Stimulated activated CD8-positive, alpha-beta memory T cell treated with anti-CD3 and anti-CD28 coated beads, Interleukin-7, amount 100 ng/mL, for 48 hours (primary cell): ENCODE results near the gene EXOC3L4.
"Not testable (repeated sequence)": the region's sequence is repeated elsewhere in the genome, so short reads cannot be mapped to it uniquely, and the experiment has no call there.

ENCODE experiments used
- DNase-seq, 2 donors: peaks; one replicate each; pipeline ENCODE4 v3.0.0-alpha.2; 2020; ENCODE audit warnings: low read depth in 1 of 2; ENCODE audit errors: extremely low read depth in 1 of 2

The EXOC3L4 gene

GRCh38 chr14:103094406-103095209 is at the start of gene EXOC3L4:
Gene EXOC3L4, plus strand, starts transcription at chr14:103094725. Its CDS starts 5,495 bp downstream, at chr14:103100220.
- no peak for DNase-seq

- no peak for DNase-seq
These were observed 49.1 kb upstream of the EXOC3L4 start for GRCh38 chr14:103045371-103045869.

GRCh38 chr14:103047453-103047852 is 47.1 kb upstream of the EXOC3L4 start:
- not testable (repeated sequence) for DNase-seq

DNA sequence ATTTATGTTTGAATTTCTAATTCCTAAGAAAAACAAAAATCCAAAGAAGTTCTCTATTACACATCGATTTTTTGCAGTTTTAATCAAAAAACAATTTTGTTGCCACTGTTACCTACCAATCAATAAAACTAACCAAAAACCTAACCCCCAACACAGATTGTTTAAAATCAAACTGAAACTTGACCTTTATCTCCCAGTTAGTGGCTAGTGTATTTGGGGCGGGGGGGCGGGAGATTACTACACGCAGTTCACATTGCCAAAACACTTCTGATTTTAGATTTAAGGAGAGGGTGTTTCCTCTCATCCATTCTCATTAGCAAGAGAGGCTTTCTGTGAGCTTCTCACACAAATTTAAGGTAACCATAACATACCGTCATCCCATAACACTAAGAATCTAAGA is 43.6 kb upstream of the EXOC3L4 start:
- no peak for DNase-seq

- no peak for DNase-seq
These were observed 42.1 kb upstream of the EXOC3L4 start for GRCh38 chr14:103052407-103052806.

- DNase-seq: no peak
These were observed 38.8 kb upstream of the EXOC3L4 start for GRCh38 chr14:103055695-103056094.

DNA sequence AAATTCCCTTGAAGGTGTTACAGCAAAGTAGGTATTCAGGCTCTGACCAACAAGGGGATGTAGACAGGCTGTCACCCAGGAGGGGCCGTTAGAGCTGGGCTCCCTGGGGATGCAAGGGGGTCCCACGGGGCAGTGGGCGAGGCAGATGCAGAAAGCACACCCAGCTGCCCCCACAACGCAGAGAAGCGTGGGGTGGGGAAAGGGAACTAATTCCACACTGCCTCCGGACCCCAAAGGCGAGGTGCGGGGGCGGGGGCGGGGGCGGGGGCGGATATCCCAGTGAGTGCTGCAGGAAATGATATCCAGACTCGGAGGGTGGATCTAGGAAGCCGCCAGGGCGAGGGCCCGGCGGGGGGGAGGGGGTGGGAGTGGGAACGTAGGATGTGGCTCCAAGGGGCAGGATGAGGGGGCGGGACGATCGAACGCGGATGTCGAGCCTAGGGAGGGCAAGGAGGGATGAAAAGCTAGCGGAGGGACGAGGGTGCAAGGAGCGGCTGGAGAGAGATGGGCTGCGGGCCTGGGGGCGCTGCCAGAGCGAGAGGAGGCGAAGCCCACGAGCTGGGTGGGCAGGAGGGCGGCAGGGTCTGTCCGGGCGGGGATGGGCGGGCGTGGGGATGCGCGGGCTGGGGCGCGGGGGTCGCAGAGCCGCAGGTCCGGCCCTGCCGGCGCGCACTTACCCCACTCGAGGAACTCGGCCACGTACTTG is 38.0 kb upstream of the EXOC3L4 start:
- DNase-seq: no peak

DNA sequence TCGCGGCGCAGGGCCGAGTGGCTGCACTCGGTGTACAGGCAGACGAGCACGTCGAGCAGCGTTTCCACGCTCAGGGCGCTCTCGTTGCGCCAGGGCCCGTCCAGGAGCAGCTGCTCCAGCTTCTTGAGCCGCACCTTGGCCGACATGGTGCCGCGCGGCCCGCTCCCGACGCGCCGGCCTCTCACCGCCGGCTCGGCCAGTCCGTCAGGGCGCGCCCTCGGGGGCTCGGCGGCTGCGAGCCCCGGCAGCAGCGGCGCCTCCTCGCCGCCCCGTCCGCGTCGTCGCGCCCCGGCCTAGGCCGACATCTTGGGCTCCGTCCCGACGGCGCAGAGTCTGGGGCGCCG is 37.5 kb upstream of the EXOC3L4 start:
- DNase-seq: no peak

DNA sequence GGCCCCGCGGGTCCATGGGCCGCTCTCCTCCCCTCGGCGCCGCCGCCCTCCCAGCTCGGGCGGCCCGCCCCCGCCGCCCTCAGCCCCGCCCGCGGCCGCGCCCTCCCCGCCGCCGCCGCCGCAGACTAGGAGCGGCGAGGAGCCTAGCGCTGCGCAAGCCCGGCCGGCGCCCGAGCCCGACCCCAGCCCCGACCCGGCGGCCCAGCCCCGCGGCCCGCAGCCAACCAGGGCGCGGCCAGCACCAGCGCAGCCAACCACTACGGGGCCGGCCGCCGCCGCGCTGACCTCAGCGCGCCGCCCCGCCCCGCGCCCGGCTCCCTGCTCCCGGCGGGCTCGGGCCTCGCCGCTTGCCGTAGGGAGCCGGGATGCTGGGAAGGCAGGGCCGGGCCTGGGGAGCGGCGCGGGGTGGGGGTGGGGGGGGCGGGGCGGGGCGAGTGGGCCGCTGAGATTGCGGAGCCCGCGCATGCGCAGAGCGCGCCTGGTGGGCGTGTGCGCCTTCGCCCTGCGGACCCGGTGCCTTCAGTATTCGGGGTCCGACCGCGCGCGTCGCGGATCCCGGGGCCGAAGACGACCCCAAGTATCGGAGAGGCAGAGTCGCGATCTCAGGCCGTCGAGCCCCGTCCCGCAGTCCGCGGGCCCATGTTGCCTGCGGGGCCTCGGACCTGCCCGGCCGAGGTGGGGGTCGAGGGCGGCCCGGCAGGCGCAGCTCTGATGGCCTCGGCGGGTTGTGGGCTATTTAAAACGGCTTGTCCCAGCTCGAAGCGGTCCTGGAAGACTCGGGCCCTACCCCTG is 37.0 kb upstream of the EXOC3L4 start, which contains the start of gene CDC42BPB:
Gene CDC42BPB, minus strand, starts transcription at position 178 of the 792 bp plus-strand sequence. CDS start 376 bp downstream, outside the sequence.
- peak in 1 of 2 donors; percentile 30 for DNase-seq

DNA sequence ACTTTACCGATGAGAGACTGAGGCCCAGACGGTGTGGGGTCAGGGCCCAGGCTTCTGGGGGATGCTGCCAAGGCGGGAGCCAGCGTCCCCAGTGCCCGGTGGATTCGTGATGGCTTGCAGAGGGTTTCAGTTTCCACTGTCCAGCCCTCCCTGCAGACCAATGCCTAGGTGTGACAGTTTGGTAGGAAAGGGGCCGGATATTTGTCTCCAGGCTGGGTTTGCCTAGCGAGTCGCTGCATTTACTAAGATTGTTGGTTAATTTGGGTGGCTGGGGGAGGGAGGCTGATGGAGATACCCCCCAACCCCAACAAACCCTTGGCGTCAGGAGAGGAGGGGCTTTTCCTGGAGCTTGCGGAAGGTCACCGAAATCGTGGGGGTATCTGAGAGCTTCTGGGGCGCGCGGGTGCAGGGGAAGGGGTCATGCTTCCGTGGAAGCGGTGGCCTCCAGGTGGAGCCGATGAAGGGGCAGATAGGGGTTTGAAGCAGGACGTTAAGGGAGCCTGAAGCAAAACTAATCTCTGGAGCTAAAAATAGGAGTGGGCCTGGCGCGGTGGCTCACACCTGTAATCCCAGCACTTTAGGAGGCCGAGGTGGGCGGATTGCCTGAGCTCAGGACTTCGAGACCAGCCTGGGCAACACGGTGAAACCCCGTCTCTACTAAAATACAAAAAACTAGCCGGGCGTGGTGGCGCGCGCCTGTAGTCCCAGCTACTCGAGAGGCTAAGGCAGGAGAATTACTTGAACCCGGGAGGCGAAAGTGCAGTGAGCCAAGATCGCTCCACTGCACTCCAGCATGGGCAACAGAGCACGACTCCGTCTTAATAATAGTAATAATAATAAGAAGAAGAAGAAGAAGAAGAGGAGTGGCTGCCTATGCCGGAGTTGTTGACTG is 36.1 kb upstream of the EXOC3L4 start:
- DNase-seq: no peak

- no peak for DNase-seq
These were observed 35.0 kb upstream of the EXOC3L4 start for GRCh38 chr14:103059556-103059955.

DNA sequence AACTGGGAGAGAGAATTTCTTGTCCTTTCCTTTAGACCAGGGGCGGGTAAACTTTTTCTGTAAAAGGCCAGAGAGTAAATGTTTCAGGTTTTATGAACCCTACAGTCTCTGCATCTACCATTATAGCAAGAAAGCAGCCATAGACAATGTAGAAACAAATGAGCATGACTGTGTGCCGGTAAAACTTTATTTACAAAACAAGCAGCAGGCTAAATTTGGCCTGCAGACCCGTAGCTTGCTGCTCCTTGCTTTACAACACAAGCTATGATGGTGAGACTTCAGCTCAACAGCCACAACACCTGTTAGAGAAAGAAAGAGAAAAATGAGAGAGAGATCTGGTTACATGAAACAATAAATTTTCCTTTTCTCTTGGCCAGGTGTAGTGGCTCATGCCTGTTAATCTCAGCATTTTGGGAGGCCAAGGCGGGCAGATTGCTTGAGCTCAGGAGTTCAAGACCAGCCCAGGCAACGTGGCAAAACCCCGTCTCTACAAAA is 33.0 kb upstream of the EXOC3L4 start:
- DNase-seq: no peak

GRCh38 chr14:103064436-103064835 is 30.1 kb upstream of the EXOC3L4 start:
- DNase-seq: no peak

GRCh38 chr14:103064978-103065377 is 29.5 kb upstream of the EXOC3L4 start:
- DNase-seq: no peak

DNA sequence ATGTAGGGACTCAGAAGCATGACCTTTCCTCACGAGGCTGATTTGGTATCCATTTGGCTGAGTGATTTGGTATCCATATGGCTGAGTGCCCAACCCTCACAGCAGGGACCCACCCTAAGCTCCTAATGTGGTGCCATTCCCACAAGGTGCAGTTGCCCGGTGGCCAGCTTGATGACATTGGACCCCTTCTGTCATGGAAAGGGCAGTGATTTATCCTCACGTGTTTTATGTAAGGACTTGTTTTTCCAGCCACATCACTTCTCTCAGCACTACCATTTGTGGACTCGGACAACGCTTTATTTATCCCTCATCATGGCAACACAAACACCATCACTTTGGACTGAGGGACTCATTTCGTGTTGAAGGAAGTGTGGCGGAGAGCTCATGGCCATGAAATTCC is 28.7 kb upstream of the EXOC3L4 start:
- DNase-seq: no peak

- DNase-seq: no peak
These were observed 28.1 kb upstream of the EXOC3L4 start for GRCh38 chr14:103066399-103066798.

- no peak for DNase-seq
These were observed 27.1 kb upstream of the EXOC3L4 start for GRCh38 chr14:103067231-103067954.

DNA sequence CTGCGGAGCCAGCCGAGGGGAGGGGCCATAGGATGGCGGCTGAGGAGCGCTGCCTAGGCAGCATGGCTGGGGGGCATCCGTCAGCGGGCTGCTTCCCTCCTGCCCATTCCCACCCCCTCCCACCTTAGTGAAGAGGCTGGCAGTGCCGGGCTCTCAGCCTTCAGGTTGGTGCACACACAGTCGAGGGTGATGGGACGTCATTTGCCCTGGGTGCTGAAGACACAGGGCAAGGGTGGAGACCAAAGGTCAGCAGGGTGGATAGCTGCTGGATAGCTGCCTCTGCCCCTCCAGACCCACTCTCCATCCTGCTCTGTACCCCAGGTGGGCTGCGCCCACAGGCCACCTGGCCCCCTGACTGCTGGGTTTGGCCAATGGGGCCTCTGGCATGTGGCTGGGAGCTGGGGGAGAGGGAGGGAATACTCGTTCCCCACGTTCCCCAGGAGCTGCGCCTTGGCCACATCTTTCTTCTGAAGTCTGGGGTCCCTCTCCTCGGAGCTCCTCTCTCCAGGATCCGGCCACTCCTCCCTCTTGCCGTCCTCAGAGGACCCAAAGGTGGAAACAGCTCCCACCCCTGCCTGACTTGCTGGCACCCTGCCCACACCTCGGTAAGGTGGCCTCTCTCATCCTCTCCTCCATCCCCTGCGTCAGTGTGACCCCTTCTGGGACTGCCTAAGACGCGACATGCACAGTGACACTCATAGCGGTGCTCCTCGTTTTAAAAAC is 26.0 kb upstream of the EXOC3L4 start:
- no peak for DNase-seq
